CD14-positive monocyte (primary cell): ENCODE data around the gene OSGEP. TPM values are rescaled to one million over a fixed set of nuclear protein-coding genes. Genes with fewer than 3 reads are reported as not detected.

Experiments
- DNase-seq, 3 donors: peaks; one replicate each; pipeline ENCODE4 v3.0.0-alpha.2; 2011 to 2022
- H2AFZ ChIP-seq: 2 replicates; pipeline ENCODE4 v1.6.0; 2012; ENCODE audit warnings: mild to moderate bottlenecking, low read depth, low read length, inconsistent platforms; ENCODE audit not compliant: insufficient read depth, poor library complexity, severe bottlenecking
- H3K27ac ChIP-seq, 2 donors: 1 replicate in 1 of 2; 2 replicates in 1 of 2; pipeline ENCODE4 v1.5.1; 2012 to 2013; ENCODE audit warnings: low read length in 2 of 2, control low read depth in 1 of 2, inconsistent platforms in 1 of 2, low read depth in 1 of 2, mild to moderate bottlenecking in 1 of 2
- H3K27me3 ChIP-seq, 2 donors: one replicate each; pipeline versions ENCODE4 v1.6.0 to v1.6.1; 2011 to 2013; ENCODE audit warnings: low read length in 2 of 2; ENCODE audit not compliant: control insufficient read depth in 2 of 2, insufficient read depth in 2 of 2
- H3K36me3 ChIP-seq, 2 donors: replicated peaks in 1 of 2; 1 replicate in 1 of 2; 2 replicates in 1 of 2; pipeline versions ENCODE4 v1.5.1 to v1.6.1; 2012 to 2013; ENCODE audit warnings: low read length in 2 of 2, control low read depth in 1 of 2, inconsistent platforms in 1 of 2, mild to moderate bottlenecking in 1 of 2; ENCODE audit not compliant: insufficient read depth in 2 of 2, control insufficient read depth in 1 of 2
- H3K4me1 ChIP-seq, 2 donors: 1 replicate in 1 of 2; 2 replicates in 1 of 2; pipeline versions ENCODE4 v1.5.1 to v1.6.1; 2012 to 2013; ENCODE audit warnings: low read length in 2 of 2, control low read depth in 1 of 2, inconsistent platforms in 1 of 2, mild to moderate bottlenecking in 1 of 2, moderate library complexity in 1 of 2; ENCODE audit not compliant: insufficient read depth in 2 of 2, control insufficient read depth in 1 of 2
- H3K4me2 ChIP-seq: replicated peaks from 2 replicates; pipeline ENCODE3; 2012; ENCODE audit warnings: low read length, moderate library complexity, mild to moderate bottlenecking; ENCODE audit not compliant: poor library complexity, severe bottlenecking; ENCODE audit errors: extremely low read depth
- H3K4me3 ChIP-seq, 3 experiments: fragments of 200-600 bp in 1 of 3; sonication (generic) in 1 of 3; replicated peaks in 1 of 3; 1 replicate in 2 of 3; 2 replicates in 1 of 3; pipeline ENCODE4 v1.5.1; 2011 to 2013; ENCODE audit warnings: low read length in 3 of 3, mild to moderate bottlenecking in 3 of 3, control low read depth in 2 of 3, low read depth in 2 of 3, inconsistent platforms in 1 of 3, moderate library complexity in 1 of 3
- H3K79me2 ChIP-seq: 2 replicates; pipeline ENCODE4 v1.6.0; 2012; ENCODE audit warnings: mild to moderate bottlenecking, control low read depth, inconsistent platforms, low read length, moderate library complexity; ENCODE audit not compliant: insufficient read depth
- H3K9ac ChIP-seq: 2 replicates; pipeline ENCODE4 v1.6.0; 2017; ENCODE audit warnings: low read length, mild to moderate bottlenecking; ENCODE audit not compliant: insufficient read depth, poor library complexity, severe bottlenecking
- H3K9me3 ChIP-seq, 2 donors: replicated peaks in 1 of 2; 1 replicate in 1 of 2; 2 replicates in 1 of 2; pipeline versions ENCODE4 v1.5.1 to v1.6.1; 2012 to 2013; ENCODE audit warnings: low read length in 2 of 2, control low read depth in 1 of 2; ENCODE audit not compliant: control insufficient read depth in 1 of 2, insufficient read depth in 1 of 2
- H4K20me1 ChIP-seq: 2 replicates; pipeline ENCODE4 v1.6.0; 2012; ENCODE audit warnings: mild to moderate bottlenecking, low read length, control low read depth, moderate library complexity; ENCODE audit not compliant: insufficient read depth
- H3K27ac Mint-ChIP-seq, 7 donors: one replicate each; pipeline ENCODE4 v1.8.0; 2020; ENCODE audit warnings: mild to moderate bottlenecking in 7 of 7, mixed read lengths in 7 of 7, moderate library complexity in 6 of 7, inconsistent platforms in 2 of 7
- H3K27me3 Mint-ChIP-seq, 3 donors: one replicate each; pipeline ENCODE4 v1.8.0; 2021 to 2022; ENCODE audit warnings: low read depth in 3 of 3, mild to moderate bottlenecking in 3 of 3, mixed read lengths in 3 of 3, moderate library complexity in 3 of 3, inconsistent platforms in 1 of 3
- H3K36me3 Mint-ChIP-seq, 2 donors: one replicate each; pipeline ENCODE4 v1.8.0; 2020; ENCODE audit warnings: mixed read lengths in 2 of 2, inconsistent platforms in 1 of 2, mild to moderate bottlenecking in 1 of 2
- H3K4me1 Mint-ChIP-seq: one replicate; pipeline ENCODE4 v1.8.0; 2020; ENCODE audit warnings: mild to moderate bottlenecking, mixed read lengths
- H3K4me3 Mint-ChIP-seq, 2 donors: one replicate each; pipeline ENCODE4 v1.8.0; 2020; ENCODE audit warnings: mild to moderate bottlenecking in 2 of 2, mixed read lengths in 2 of 2, moderate library complexity in 1 of 2
- H3K9me3 Mint-ChIP-seq, 7 donors: one replicate each; pipeline ENCODE4 v1.8.0; 2020 to 2022; ENCODE audit warnings: mixed read lengths in 7 of 7, mild to moderate bottlenecking in 6 of 7, moderate library complexity in 6 of 7, inconsistent platforms in 2 of 7
- WGBS: methylation state at CpG from one replicate; pipeline ENCODE4 v1.1.5; 2013; ENCODE audit warnings: missing lambda C conversion rate; ENCODE audit not compliant: insufficient coverage; 5-methylcytosine and 5-hydroxymethylcytosine counted together
- intact Hi-C, 2 donors: fragments of 100-400 bp; cut with micrococcal nuclease; formaldehyde crosslinking; loops; one replicate each; pipeline versions ENCODE4 v1.15.0 to v1.15.1; 2023
- polyA plus RNA-seq, 3 donors: library from polyadenylated mRNA; depleted of rRNA in 1 of 3; unstranded in 2 of 3; stranded (reverse) in 1 of 3; fragments of 300-500 nt in 2 of 3; fragments of >200 nt in 1 of 3; fragmentation: Illumina TruSeq in 2 of 3; gene quantifications; 1 replicate in 2 of 3; 2 replicates in 1 of 3; pipeline ENCODE4 v1.2.3, GENCODE V29; 2012 to 2021
- TF ChIP-seq, protein P1 (sequence below): fragments of 200-600 bp; IDR thresholded peaks from one replicate; pipeline ENCODE4 v1.8.0; 2022; ENCODE audit warnings: antibody characterized with exemption, mild to moderate bottlenecking

The OSGEP gene
- polyA plus RNA-seq, 3 donors, result 34.7 to 112 (median 40.0) TPM

DNA sequence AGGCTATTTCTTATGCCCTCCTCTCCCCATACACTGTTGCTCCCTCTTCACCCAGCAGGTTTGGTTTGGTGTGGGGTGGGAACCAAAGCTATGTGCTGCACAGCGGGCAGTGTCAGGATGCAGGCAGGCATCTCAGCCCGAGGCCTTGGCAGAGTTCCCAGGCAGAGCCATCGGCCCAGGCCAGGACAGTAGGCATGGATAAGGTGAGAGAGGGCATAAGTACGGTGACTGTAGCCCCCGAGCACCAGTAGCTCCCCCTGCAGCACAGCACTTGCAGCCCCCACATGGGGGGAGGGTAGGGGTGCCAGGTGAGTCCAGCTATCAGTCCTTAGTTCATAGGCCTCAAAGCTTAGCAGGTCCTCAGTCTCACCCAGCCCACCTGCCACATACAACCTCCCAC is 25.8 kb downstream of the OSGEP start:
- intact Hi-C loops, result no loop called here
- H3K27me3 ChIP-seq, result no peaks in the 10 kb centered on the region
- H3K4me2 ChIP-seq, result peak overlapping the region; percentile 83
- H3K4me1 ChIP-seq, result peaks cover 55 to 57% of the 10 kb centered on the region in 2 donors
- DNase-seq, result no peak
- H3K27ac ChIP-seq, result peak overlapping the region; percentile 12 to 86
- H4K20me1 ChIP-seq, result peaks cover 3% of the 10 kb centered on the region
- Mint-ChIP-seq H3K27me3 (peaks cover 0 to 2% (median 0%) of the 10 kb centered on the region in 3 donors), H3K27ac (peak overlapping the region in 6 of 7 donors; percentile 57 to 97 (median 94)), H3K4me3 (peak overlapping the region; percentile 59 to 89), H3K36me3 (peaks cover 0 to 3% of the 10 kb centered on the region in 2 donors), H3K9me3 (peaks cover 0 to 2% (median 0%) of the 10 kb centered on the region in 7 donors), H3K4me1 (peaks cover 60% of the 10 kb centered on the region)
- H2AFZ ChIP-seq, result peak overlapping the region; percentile 41
- H3K79me2 ChIP-seq, result no peaks in the 10 kb centered on the region
- no peak overlapping the region for H3K9ac ChIP-seq
- H3K9me3 ChIP-seq, result no peaks in the 10 kb centered on the region
- peak overlapping the region in 1 of 3 experiments; percentile 75 for H3K4me3 ChIP-seq
- H3K36me3 ChIP-seq, result no peaks in the 10 kb centered on the region
- TF ChIP-seq, protein P1, sequence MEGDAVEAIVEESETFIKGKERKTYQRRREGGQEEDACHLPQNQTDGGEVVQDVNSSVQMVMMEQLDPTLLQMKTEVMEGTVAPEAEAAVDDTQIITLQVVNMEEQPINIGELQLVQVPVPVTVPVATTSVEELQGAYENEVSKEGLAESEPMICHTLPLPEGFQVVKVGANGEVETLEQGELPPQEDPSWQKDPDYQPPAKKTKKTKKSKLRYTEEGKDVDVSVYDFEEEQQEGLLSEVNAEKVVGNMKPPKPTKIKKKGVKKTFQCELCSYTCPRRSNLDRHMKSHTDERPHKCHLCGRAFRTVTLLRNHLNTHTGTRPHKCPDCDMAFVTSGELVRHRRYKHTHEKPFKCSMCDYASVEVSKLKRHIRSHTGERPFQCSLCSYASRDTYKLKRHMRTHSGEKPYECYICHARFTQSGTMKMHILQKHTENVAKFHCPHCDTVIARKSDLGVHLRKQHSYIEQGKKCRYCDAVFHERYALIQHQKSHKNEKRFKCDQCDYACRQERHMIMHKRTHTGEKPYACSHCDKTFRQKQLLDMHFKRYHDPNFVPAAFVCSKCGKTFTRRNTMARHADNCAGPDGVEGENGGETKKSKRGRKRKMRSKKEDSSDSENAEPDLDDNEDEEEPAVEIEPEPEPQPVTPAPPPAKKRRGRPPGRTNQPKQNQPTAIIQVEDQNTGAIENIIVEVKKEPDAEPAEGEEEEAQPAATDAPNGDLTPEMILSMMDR, result no peak
- 0% methylated on average over 2 of the region's 5 CpGs for WGBS

DNA sequence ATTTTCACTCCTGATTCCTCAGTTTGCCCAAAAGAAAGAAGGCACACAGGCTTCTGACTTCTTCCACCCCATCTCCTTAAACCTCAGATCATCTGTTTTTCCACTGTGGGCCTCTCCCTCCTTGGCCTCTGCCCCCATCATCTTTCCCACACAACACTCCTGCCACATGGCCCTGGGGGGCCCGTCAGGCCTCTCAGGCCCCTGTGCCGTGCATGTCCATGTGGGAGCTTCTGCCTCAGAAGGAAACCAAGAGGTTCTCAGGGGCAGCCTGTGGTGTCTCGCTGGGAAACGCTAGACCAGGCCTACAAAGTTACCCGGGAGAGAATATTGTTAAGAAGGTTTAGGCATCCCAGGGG is 26.6 kb downstream of the OSGEP start:
- intact Hi-C loops, result no loop called here
- WGBS, result 6% methylated on average over 3 of the region's 5 CpGs
- Histone ChIP-seq H3K4me1 (peaks cover 55 to 57% of the 10 kb centered on the region in 2 donors), H3K4me3 (peak overlapping the region; percentile 20 to 75 (median 46)), H4K20me1 (peaks cover 3% of the 10 kb centered on the region), H3K36me3 (no peaks in the 10 kb centered on the region), H3K27ac (peak overlapping the region; percentile 86 to 94), H3K79me2 (no peaks in the 10 kb centered on the region), H2AFZ (peak overlapping the region; percentile 41), H3K27me3 (no peaks in the 10 kb centered on the region), H3K9me3 (no peaks in the 10 kb centered on the region), H3K9ac (peak overlapping the region; percentile 56), H3K4me2 (peak overlapping the region; percentile 83)
- Mint-ChIP-seq H3K4me3 (peak overlapping the region; percentile 73 to 89), H3K4me1 (peaks cover 60% of the 10 kb centered on the region), H3K27ac (peak overlapping the region; percentile 93 to 97 (median 96)), H3K36me3 (peaks cover 0 to 3% of the 10 kb centered on the region in 2 donors), H3K27me3 (peaks cover 0 to 2% (median 0%) of the 10 kb centered on the region in 3 donors), H3K9me3 (peaks cover 0 to 2% (median 0%) of the 10 kb centered on the region in 7 donors)
- TF ChIP-seq, protein P1, result no peak
- no peak for DNase-seq
